H9 (cell line): Measurements from ENCODE around the gene CLPTM1L. TPM values are rescaled to one million over a fixed set of nuclear protein-coding genes. Genes with fewer than 3 reads are reported as not detected.

Experiments
- DNase-seq: peaks from one replicate; pipeline ENCODE4 v3.0.0-alpha.2; 2017
- H2AFZ ChIP-seq: one replicate; pipeline ENCODE4 v1.6.1; 2013; ENCODE audit warnings: mild to moderate bottlenecking, low read length, control low read depth, moderate library complexity
- H2AK5ac ChIP-seq: 2 replicates; pipeline ENCODE4 v1.6.1; 2013; ENCODE audit warnings: low read length, control low read depth, mixed read lengths; ENCODE audit not compliant: insufficient read length
- H2BK120ac ChIP-seq: one replicate; pipeline ENCODE4 v1.6.1; 2013; ENCODE audit warnings: low read depth, mild to moderate bottlenecking, low read length, control low read depth, inconsistent platforms; ENCODE audit not compliant: poor library complexity, severe bottlenecking
- H2BK12ac ChIP-seq: 2 replicates; pipeline ENCODE4 v1.6.1; 2013; ENCODE audit warnings: low read length, control low read depth, mixed read lengths, low read depth; ENCODE audit not compliant: insufficient read length
- H2BK15ac ChIP-seq: 2 replicates; pipeline ENCODE4 v1.6.1; 2013; ENCODE audit warnings: low read depth, low read length, control low read depth
- H2BK20ac ChIP-seq: one replicate; pipeline ENCODE4 v1.6.1; 2013; ENCODE audit warnings: low read depth, mild to moderate bottlenecking, low read length, control low read depth, inconsistent platforms; ENCODE audit not compliant: poor library complexity, severe bottlenecking
- H2BK5ac ChIP-seq: 2 replicates; pipeline ENCODE4 v1.6.1; 2013; ENCODE audit warnings: low read length, control low read depth, mixed read lengths; ENCODE audit not compliant: insufficient read length
- H3K14ac ChIP-seq: 2 replicates; pipeline ENCODE4 v1.6.1; 2013; ENCODE audit warnings: low read length, control low read depth; ENCODE audit not compliant: insufficient read depth
- H3K18ac ChIP-seq: 2 replicates; pipeline ENCODE4 v1.6.1; 2013; ENCODE audit warnings: low read depth, mild to moderate bottlenecking, mixed read lengths, low read length, control low read depth; ENCODE audit not compliant: insufficient read length
- H3K23ac ChIP-seq: 2 replicates; pipeline ENCODE4 v1.6.1; 2013; ENCODE audit warnings: low read length, control low read depth, mixed read lengths, low read depth; ENCODE audit not compliant: insufficient read length
- H3K23me2 ChIP-seq: 2 replicates; pipeline ENCODE4 v1.6.1; 2013; ENCODE audit warnings: low read depth, mild to moderate bottlenecking, mixed read lengths, low read length, control low read depth; ENCODE audit not compliant: insufficient read length, poor library complexity, severe bottlenecking
- H3K27ac ChIP-seq: 2 replicates; pipeline ENCODE4 v1.5.1; 2013; ENCODE audit warnings: low read length, control low read depth, mixed read lengths, low read depth; ENCODE audit not compliant: insufficient read length
- H3K27me3 ChIP-seq: 2 replicates; pipeline ENCODE4 v1.6.1; 2013; ENCODE audit warnings: low read length, control low read depth, inconsistent platforms; ENCODE audit not compliant: insufficient read depth
- H3K4ac ChIP-seq: 2 replicates; pipeline ENCODE4 v1.6.1; 2013; ENCODE audit warnings: low read depth, mild to moderate bottlenecking, control low read depth, inconsistent platforms, low read length, moderate library complexity
- H3K4me1 ChIP-seq: 2 replicates; pipeline ENCODE4 v1.6.1; 2013; ENCODE audit warnings: low read length, control low read depth, inconsistent platforms; ENCODE audit not compliant: insufficient read depth
- H3K4me2 ChIP-seq: 2 replicates; pipeline ENCODE4 v1.6.1; 2013; ENCODE audit warnings: low read length, control low read depth, mixed read lengths; ENCODE audit not compliant: insufficient read length, insufficient read depth
- H3K56ac ChIP-seq: 2 replicates; pipeline ENCODE4 v1.6.1; 2013; ENCODE audit warnings: low read depth, mild to moderate bottlenecking, mixed read lengths, low read length, control low read depth; ENCODE audit not compliant: insufficient read length
- H3K79me1 ChIP-seq: 2 replicates; pipeline ENCODE4 v1.6.1; 2013; ENCODE audit warnings: low read depth, mild to moderate bottlenecking, moderate library complexity, low read length, control low read depth, inconsistent platforms; ENCODE audit not compliant: insufficient read depth, poor library complexity, severe bottlenecking
- H3K79me2 ChIP-seq: 2 replicates; pipeline ENCODE4 v1.6.1; 2013; ENCODE audit warnings: low read length, control low read depth, inconsistent platforms; ENCODE audit not compliant: insufficient read depth
- H3K9ac ChIP-seq: 2 replicates; pipeline ENCODE4 v1.6.1; 2013; ENCODE audit warnings: low read length, control low read depth, mixed read lengths; ENCODE audit not compliant: insufficient read length; ENCODE audit errors: extremely low read depth
- H3K9me3 ChIP-seq: one replicate; pipeline ENCODE4 v1.6.1; 2013; ENCODE audit warnings: low read depth, low read length, inconsistent platforms; ENCODE audit not compliant: control insufficient read depth
- H3T11ph ChIP-seq: one replicate; pipeline ENCODE4 v1.6.1; 2013; ENCODE audit warnings: mild to moderate bottlenecking, low read length, control low read depth, inconsistent platforms
- H4K20me1 ChIP-seq: one replicate; pipeline ENCODE4 v1.6.1; 2013; ENCODE audit not compliant: control insufficient read depth, insufficient read length, insufficient read depth
- H4K5ac ChIP-seq: 2 replicates; pipeline ENCODE4 v1.6.1; 2013; ENCODE audit warnings: low read depth, mild to moderate bottlenecking, mixed read lengths, low read length, control low read depth; ENCODE audit not compliant: insufficient read length
- H4K8ac ChIP-seq: replicated peaks from 2 replicates; pipeline ENCODE4 v1.6.1; 2013; ENCODE audit warnings: low read length, control low read depth, mixed read lengths, low read depth; ENCODE audit not compliant: insufficient read length
- H4K91ac ChIP-seq: 2 replicates; pipeline ENCODE4 v1.6.1; 2013; ENCODE audit warnings: low read depth, mild to moderate bottlenecking, moderate library complexity, mixed read lengths, low read length, control low read depth; ENCODE audit not compliant: insufficient read length
- H3K27ac Mint-ChIP-seq, 3 experiments: 2 replicates in 2 of 3; 3 replicates in 1 of 3; pipeline ENCODE4 v1.8.0; 2020 to 2021; ENCODE audit warnings: mixed read lengths in 3 of 3, mild to moderate bottlenecking in 1 of 3, moderate library complexity in 1 of 3
- H3K27me3 Mint-ChIP-seq: 2 replicates; pipeline ENCODE4 v1.8.0; 2021; ENCODE audit warnings: low read depth, mild to moderate bottlenecking, moderate library complexity, mixed read lengths
- H3K36me3 Mint-ChIP-seq, 3 experiments: 2 replicates in 2 of 3; 3 replicates in 1 of 3; pipeline ENCODE4 v1.8.0; 2020 to 2021; ENCODE audit warnings: low read depth in 3 of 3, mixed read lengths in 3 of 3; ENCODE audit not compliant: insufficient read depth in 1 of 3
- H3K4me1 Mint-ChIP-seq, 2 experiments: 2 replicates each; pipeline ENCODE4 v1.8.0; 2020; ENCODE audit warnings: mixed read lengths in 2 of 2
- H3K4me3 Mint-ChIP-seq, 2 experiments: 2 replicates in 1 of 2; 3 replicates in 1 of 2; pipeline ENCODE4 v1.8.0; 2020 to 2021; ENCODE audit warnings: mild to moderate bottlenecking in 2 of 2, mixed read lengths in 2 of 2, moderate library complexity in 1 of 2
- H3K9me3 Mint-ChIP-seq, 2 experiments: 2 replicates in 1 of 2; 3 replicates in 1 of 2; pipeline ENCODE4 v1.8.0; 2020; ENCODE audit warnings: mild to moderate bottlenecking in 2 of 2, mixed read lengths in 2 of 2, moderate library complexity in 1 of 2
- WGBS: extraction: QIAGEN DNeasy Blood & Tissue Kit; methylation state at CpG from one replicate; pipeline ENCODE4 v1.1.7; 2013; ENCODE audit warnings: missing lambda C conversion rate, low lambda C conversion rate, mixed read lengths; ENCODE audit not compliant: insufficient read length; ENCODE audit errors: extremely low coverage; 5-methylcytosine and 5-hydroxymethylcytosine counted together
- total RNA-seq: library from RNA; stranded (reverse); gene quantifications from 2 replicates; pipeline ENCODE4 v1.2.1, GENCODE V29; 2021
- TF ChIP-seq, protein P1 (sequence below): fragments of 200-600 bp; sonication (generic); conservative IDR thresholded peaks from 3 replicates; pipeline ENCODE4 v1.8.0; 2021; ENCODE audit warnings: antibody characterized with exemption, mild to moderate bottlenecking

Gene CLPTM1L
- total RNA-seq, 1 experiment from 2014 or later: 108 TPM

DNA sequence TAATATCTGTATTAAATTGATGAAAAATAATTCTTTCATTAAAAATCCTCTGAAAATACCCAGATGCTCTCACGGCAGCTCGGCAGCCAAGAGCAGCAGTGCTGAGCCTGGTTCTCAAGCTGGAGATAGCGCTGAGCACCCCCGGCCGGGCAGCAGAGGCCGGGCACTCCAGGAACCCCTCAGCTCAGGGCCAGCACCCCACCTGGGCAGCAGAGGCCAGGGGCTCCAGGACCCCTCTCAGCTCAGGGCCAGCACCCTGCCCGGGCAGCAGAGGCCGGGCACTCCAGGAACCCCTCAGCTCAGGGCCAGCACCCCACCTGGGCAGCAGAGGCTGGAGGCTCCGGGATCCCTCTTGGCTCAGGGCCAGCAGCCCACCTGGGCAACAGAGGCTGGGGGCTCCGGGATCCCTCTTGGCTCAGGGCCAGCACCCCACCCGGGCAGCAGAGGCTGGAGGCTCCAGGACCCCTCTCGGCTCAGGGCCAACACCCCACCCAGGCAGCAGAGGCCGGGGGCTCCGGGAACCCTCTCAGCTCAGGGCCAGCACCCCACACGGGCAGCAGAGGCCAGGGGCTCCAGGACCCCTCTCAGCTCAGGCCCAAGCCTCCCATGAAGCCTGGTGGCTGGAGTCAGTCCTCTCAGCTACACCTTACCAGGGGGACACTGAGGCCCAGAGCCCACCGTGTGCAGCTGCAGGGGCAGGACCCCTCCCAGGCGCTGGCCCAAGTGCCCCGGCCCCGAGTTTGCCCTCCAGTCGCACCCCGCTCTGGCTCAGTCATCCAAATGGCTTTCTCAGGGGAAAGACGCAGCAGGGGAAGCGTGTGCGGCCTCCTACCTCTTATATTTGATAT lies 21.7 kb downstream of the CLPTM1L start:
- Histone ChIP-seq H4K5ac (no peak overlapping the region), H4K8ac (no peak overlapping the region), H3K23me2 (no peaks in the 10 kb centered on the region), H3K4me2 (no peak overlapping the region), H3K9ac (no peak overlapping the region), H2BK20ac (no peak overlapping the region), H3K14ac (no peak overlapping the region), H3K79me1 (no peaks in the 10 kb centered on the region), H2BK15ac (no peak overlapping the region), H3K27ac (no peak overlapping the region), H3K79me2 (no peaks in the 10 kb centered on the region), H3K18ac (no peak overlapping the region), H3K56ac (no peak overlapping the region), H3K27me3 (no peaks in the 10 kb centered on the region), H2BK5ac (no peak overlapping the region), H2BK12ac (no peak overlapping the region), H3K9me3 (no peaks in the 10 kb centered on the region), H3T11ph (no peak overlapping the region), H3K23ac (no peak overlapping the region), H2AFZ (no peak overlapping the region), H3K4ac (no peak overlapping the region), H4K20me1 (no peaks in the 10 kb centered on the region), H2BK120ac (no peak overlapping the region), H4K91ac (no peak overlapping the region), H2AK5ac (no peak overlapping the region), H3K4me1 (no peaks in the 10 kb centered on the region)
- peak; percentile 12 for DNase-seq
- Mint-ChIP-seq H3K36me3 (peaks cover 39 to 82% (median 63%) of the 10 kb centered on the region in 3 experiments; a peak in 6 of 7 replicates), H3K27me3 (no peaks in the 10 kb centered on the region), H3K4me3 (no peak overlapping the region), H3K4me1 (0 out of 4 replicates have a peak, but pooled peaks cover 0 to under 1% of the 10 kb centered on the region in 2 experiments), H3K27ac (no peak overlapping the region), H3K9me3 (no peaks in the 10 kb centered on the region; a peak in 1 of 5 replicates)
- WGBS: no CpG with 5 or more reads among the region's 24 CpGs
- TF ChIP-seq, protein P1, sequence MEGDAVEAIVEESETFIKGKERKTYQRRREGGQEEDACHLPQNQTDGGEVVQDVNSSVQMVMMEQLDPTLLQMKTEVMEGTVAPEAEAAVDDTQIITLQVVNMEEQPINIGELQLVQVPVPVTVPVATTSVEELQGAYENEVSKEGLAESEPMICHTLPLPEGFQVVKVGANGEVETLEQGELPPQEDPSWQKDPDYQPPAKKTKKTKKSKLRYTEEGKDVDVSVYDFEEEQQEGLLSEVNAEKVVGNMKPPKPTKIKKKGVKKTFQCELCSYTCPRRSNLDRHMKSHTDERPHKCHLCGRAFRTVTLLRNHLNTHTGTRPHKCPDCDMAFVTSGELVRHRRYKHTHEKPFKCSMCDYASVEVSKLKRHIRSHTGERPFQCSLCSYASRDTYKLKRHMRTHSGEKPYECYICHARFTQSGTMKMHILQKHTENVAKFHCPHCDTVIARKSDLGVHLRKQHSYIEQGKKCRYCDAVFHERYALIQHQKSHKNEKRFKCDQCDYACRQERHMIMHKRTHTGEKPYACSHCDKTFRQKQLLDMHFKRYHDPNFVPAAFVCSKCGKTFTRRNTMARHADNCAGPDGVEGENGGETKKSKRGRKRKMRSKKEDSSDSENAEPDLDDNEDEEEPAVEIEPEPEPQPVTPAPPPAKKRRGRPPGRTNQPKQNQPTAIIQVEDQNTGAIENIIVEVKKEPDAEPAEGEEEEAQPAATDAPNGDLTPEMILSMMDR: no peak
